Pancreas (tissue), 10 donors: Measurements from ENCODE around the gene TRIM47. TPM values are rescaled to one million over a fixed set of nuclear protein-coding genes. Genes with fewer than 3 reads are reported as not detected.
A peak's percentile ranks its signal among the peaks of the same experiment; 100 is the strongest.
"Not testable (repeated sequence)": the region's sequence is repeated elsewhere in the genome, so short reads cannot be mapped to it uniquely, and the experiment has no call there.

ENCODE experiments used
- ATAC-seq, 4 donors: fragments of 200-7000 bp; cut with Tn5 transposase; one replicate each; pipeline versions ENCODE4 v1.8.0 to v1.9.1; 2020; ENCODE audit warnings: mild to moderate bottlenecking in 4 of 4, moderate library complexity in 4 of 4
- DNase-seq, 6 donors: peaks; one replicate each; pipeline ENCODE4 v3.0.0-alpha.2; 2020
- FAIRE-seq: peaks from 2 replicates; lab custom pipeline; 2012; peaks lifted over from hg19 to GRCh38; lab: Jason Lieb, UNC
- H3K27ac ChIP-seq, 4 donors: fragments of 200-600 bp; sonication (generic); 1 replicate in 3 of 4; 2 replicates in 1 of 4; pipeline versions ENCODE4 v1.5.0 to v1.8.0; 2020
- H3K27me3 ChIP-seq, 4 donors: fragments of 200-600 bp; one replicate each; pipeline ENCODE4 v1.8.0; 2021
- H3K36me3 ChIP-seq, 3 donors: fragments of 200-600 bp; sonication (generic) in 1 of 3; one replicate each; pipeline versions ENCODE4 v1.5.0 to v1.8.0; 2020 to 2021
- H3K4me1 ChIP-seq, 3 donors: fragments of 200-600 bp; one replicate each; pipeline ENCODE4 v1.8.0; 2021
- H3K4me3 ChIP-seq, 4 donors: fragments of 200-600 bp; sonication (generic) in 2 of 4; one replicate each; pipeline versions ENCODE4 v1.5.0 to v1.8.0; 2020 to 2021
- H3K9me3 ChIP-seq, 4 donors: fragments of 200-600 bp; one replicate each; pipeline ENCODE4 v1.8.0; 2021
- WGBS, 2 donors: extraction: QIAGEN DNeasy Blood & Tissue Kit; methylation state at CpG; one replicate each; pipeline ENCODE4 v1.1.7; 2013; 5-methylcytosine and 5-hydroxymethylcytosine counted together
- intact Hi-C, 3 donors: fragments of 100-400 bp; cut with DNase I; formaldehyde crosslinking; loops; one replicate each; pipeline versions ENCODE4 v1.11.1 to v1.14.2; 2022
- polyA plus RNA-seq, 2 donors: library from polyadenylated mRNA; stranded (reverse); fragments of 200-250 nt; gene quantifications; one replicate each; pipeline ENCODE4 v1.2.3, GENCODE V29; 2013
- total RNA-seq, 6 donors: library from RNA; stranded (reverse); fragmentation: NEBNext Ultra II Directional in 4 of 6; extraction: Animal tissue kit (Norgen Biotek cat#: 25700) in 4 of 6; gene quantifications; one replicate each; pipeline versions ENCODE4 v1.2.1 to v1.2.4, GENCODE V29; 2021 to 2023
- TF ChIP-seq, protein P1 (sequence below), 4 donors: fragments of 200-600 bp; sonication (generic) in 3 of 4; IDR thresholded peaks; one replicate each; pipeline versions ENCODE4 v1.5.0 to v1.8.0; 2021; ENCODE audit warnings: antibody characterized with exemption in 4 of 4
- donor health status: healthy with polysubstance abuse.
- donor health status: DM: no; HTN: no; CAD: no; lungs with moderate emphysema.
- donor health status: DM: no; HTN: no; CAD: no.
- donor health status: control.
- donor health status: control.
- donor health status: Bipolar disorder and iron deficiency.
- donor health status: DM: yes; HTN: yes; CAD: no.
- donor health status: DM: no; HTN: no; CAD: no.
- donor health status: DM: no; HTN: no; CAD: no.
- donor health status: DM: yes; HTN: yes; CAD: no.

Gene TRIM47
- total and polyA plus RNA-seq, 8 donors, result 4.2 to 58.2 (median 28.9) TPM

DNA sequence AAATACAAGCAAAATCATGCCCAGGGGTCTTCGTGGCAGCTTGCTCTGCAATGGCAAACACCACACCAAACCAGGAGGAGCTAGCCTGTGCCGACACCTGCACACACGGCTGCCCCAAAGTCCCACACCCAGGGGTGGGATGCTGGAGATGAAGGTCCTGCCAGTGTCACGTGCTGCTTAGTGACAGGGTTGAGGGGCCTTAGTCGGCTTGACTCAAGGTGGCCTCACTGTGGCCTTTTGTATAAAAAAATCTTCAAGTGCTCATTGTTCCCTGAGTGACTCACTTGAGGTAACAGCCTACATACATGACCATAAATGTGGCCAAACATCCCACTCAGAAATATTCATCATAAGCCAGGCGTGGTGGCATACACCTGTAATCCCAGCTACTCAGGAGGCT is 11.1 kb upstream of the TRIM47 start:
- no peak for DNase-seq
- H3K4me3 ChIP-seq, result no peak overlapping the region
- no peak for FAIRE-seq
- WGBS, 2 donors, result 76 to 90% methylated on average over 6 of the region's 6 CpGs
- TF ChIP-seq, protein P1, sequence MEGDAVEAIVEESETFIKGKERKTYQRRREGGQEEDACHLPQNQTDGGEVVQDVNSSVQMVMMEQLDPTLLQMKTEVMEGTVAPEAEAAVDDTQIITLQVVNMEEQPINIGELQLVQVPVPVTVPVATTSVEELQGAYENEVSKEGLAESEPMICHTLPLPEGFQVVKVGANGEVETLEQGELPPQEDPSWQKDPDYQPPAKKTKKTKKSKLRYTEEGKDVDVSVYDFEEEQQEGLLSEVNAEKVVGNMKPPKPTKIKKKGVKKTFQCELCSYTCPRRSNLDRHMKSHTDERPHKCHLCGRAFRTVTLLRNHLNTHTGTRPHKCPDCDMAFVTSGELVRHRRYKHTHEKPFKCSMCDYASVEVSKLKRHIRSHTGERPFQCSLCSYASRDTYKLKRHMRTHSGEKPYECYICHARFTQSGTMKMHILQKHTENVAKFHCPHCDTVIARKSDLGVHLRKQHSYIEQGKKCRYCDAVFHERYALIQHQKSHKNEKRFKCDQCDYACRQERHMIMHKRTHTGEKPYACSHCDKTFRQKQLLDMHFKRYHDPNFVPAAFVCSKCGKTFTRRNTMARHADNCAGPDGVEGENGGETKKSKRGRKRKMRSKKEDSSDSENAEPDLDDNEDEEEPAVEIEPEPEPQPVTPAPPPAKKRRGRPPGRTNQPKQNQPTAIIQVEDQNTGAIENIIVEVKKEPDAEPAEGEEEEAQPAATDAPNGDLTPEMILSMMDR (IDR thresholded peaks at IDR 0.05), result no peak
- H3K27ac ChIP-seq, result no peak overlapping the region
- intact Hi-C loops, result no loop called here
- no peaks in the 10 kb centered on the region for H3K36me3 ChIP-seq
- no peaks in the 10 kb centered on the region for H3K9me3 ChIP-seq
- H3K4me1 ChIP-seq, result no peaks in the 10 kb centered on the region
- no peak for ATAC-seq
- H3K27me3 ChIP-seq, result no peaks in the 10 kb centered on the region

DNA sequence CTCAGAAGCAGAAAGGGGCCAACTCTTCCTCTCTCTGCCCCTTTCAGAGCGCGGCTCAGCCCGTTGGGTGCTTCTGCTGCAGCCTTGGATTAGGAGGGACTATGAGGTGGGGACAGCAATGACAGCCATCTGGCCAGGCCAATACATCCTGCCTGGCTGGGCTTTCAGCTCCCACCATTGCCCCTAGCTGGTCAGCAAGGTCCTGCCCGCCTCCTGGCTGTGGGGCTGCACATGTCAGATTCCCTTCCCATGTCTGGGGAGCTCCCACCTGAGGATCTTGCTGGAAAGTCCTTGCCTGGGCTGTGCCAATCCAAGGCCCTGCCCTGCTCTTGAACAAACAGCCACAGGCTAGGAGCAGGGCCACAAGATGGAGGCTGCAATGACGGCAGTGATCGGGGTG is 10.1 kb upstream of the TRIM47 start:
- Histone ChIP-seq H3K27me3 (no peaks in the 10 kb centered on the region), H3K4me3 (no peak overlapping the region), H3K9me3 (no peaks in the 10 kb centered on the region), H3K4me1 (no peaks in the 10 kb centered on the region), H3K36me3 (no peaks in the 10 kb centered on the region), H3K27ac (no peak overlapping the region)
- WGBS, 2 donors, result 83 to 84% methylated on average over 6 of the region's 6 CpGs
- DNase-seq (peak in 1 of 6 donors; percentile 36), FAIRE-seq (no peak), ATAC-seq (no peak)
- TF ChIP-seq, protein P1 (IDR thresholded peaks at IDR 0.05), result no peak
- intact Hi-C loops, result no loop called here

DNA sequence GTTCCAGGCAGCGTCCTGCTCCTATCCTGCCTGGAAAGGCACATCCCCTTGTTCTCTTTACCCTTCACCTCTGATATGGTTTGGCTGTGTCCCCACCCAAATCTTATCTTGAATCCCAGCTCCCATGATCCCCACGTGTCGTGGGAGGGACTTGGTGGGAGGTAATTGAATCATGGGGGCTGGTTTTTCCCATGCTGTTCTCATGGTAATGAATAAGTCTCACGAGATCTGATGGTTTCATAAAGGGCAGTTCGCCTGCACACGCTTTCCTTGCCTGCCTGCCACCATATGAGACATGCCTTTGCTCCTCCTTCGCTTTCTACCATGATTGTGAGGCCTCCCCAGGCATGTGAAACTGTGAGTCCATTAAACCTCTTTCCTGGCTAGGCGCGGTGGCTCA is 7.5 kb upstream of the TRIM47 start:
- H3K27ac ChIP-seq, H3K4me1 ChIP-seq, H3K27me3 ChIP-seq, DNase-seq, intact Hi-C loops, ATAC-seq, H3K36me3 ChIP-seq, FAIRE-seq, H3K4me3 ChIP-seq, H3K9me3 ChIP-seq: not testable (repeated sequence)
- WGBS, 2 donors, result 82 to 86% methylated on average over 9 of the region's 9 CpGs

DNA sequence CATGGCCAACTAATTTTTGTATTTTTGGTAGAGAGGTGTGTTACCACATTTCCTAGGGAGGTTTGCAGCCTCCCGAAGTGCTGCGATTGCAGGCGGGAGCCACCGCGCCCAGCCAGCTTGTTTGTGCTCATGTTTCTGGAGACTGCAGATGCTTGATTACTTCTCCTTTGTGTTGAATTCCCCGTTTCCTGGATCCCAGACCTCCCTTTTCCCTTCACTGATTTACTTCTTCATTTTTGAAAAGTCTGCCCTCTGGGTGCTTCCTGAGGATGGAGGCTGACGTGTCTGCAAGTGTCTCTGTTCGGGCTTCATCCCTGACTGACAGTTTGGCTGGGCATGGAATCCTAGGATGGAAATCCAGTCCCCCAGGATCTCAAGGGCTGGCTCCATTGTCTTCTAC is 7.0 kb upstream of the TRIM47 start:
- Histone ChIP-seq H3K27me3 (no peaks in the 10 kb centered on the region), H3K27ac (no peak overlapping the region), H3K36me3 (no peaks in the 10 kb centered on the region), H3K4me1 (no peaks in the 10 kb centered on the region), H3K9me3 (no peaks in the 10 kb centered on the region), H3K4me3 (no peak overlapping the region)
- DNase-seq (no peak), FAIRE-seq (no peak), ATAC-seq (no peak)
- 85 to 86% methylated on average over 8 of the region's 8 CpGs for WGBS, 2 donors
- intact Hi-C loops, result no loop called here
- TF ChIP-seq, protein P1 (IDR thresholded peaks at IDR 0.05), result no peak

DNA sequence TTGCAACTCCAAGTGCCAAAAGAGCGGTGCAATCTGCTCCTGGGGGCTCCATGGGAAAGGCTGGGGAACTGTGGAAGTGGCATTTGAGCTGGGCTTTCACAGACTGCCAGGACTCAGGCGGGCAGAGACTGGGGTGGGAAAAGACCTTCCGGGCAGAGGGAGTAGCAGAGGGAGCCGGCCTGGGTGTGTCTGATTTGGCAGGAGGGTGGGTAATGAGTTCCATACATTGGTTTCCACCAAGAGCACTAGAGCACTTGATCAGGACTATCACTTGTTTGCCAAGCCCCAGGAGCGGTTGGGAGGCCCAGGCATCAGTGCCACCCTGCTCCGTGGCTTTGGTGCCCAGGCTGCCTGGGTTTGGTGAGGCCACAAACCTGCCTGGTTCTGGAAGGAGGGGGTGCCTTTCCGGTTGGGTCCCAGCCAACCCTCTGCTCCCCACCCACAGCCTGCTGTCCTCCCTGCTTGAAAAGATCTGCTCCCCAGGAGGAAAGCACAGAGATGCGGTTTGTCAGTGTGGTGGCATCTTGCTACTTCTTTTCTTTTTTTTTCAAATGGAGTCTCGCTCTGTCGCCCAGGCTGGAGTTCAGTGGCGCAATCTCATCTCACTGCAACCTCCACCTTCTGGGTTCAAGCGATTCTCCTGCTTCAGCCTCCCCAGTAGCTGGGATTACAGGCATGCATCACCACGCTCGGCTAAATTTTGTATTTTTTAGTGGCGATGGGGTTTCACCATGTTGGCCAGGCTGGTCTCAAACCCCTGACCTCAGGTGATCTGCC is 3.5 kb upstream of the TRIM47 start:
- TF ChIP-seq, protein P1 (IDR thresholded peaks at IDR 0.05), result no peak
- H3K4me3 ChIP-seq, result no peak overlapping the region
- no peaks in the 10 kb centered on the region for H3K36me3 ChIP-seq
- intact Hi-C loops, result no loop called here
- H3K27ac ChIP-seq, result no peak overlapping the region
- H3K4me1 ChIP-seq, result peaks cover under 1 to 4% (median 1%) of the 10 kb centered on the region in 3 donors
- ATAC-seq (no peak), DNase-seq (no peak), FAIRE-seq (no peak)
- H3K27me3 ChIP-seq, result no peaks in the 10 kb centered on the region
- no peaks in the 10 kb centered on the region for H3K9me3 ChIP-seq
- 86 to 92% methylated on average over 15 of the region's 15 CpGs for WGBS, 2 donors
